HG03575 (cell line): ENCODE results near the gene IKBKE.

Experiments used
- ATAC-seq: cut with Tn5 transposase; IDR thresholded peaks from one replicate; pipeline ENCODE4 v1.9.1; 2021; ENCODE audit not compliant: unreplicated experiment, insufficient number of reproducible peaks, low FRiP score; ENCODE audit errors: extremely low read depth

IKBKE gene

DNA sequence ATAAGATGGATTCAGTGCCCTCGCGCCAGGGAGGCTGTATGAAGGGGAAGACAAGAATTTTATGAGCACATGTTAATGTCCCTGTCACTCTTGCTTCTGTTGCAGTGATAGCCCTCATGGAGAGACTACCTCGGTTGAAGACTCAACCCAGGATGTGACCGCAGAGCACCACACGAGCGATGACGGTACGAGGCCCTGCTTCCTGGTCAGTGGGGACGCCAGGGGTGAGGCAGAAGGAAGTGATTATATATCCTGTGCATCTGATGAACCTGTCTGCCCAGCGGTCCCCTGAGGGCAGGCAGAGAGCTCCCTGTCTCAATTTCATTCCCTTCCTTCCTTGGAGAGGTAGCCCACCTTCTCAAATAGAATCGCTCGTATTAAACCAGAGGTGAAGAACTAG lies 20.0 kb upstream of the IKBKE start:
- ATAC-seq: no peak

DNA sequence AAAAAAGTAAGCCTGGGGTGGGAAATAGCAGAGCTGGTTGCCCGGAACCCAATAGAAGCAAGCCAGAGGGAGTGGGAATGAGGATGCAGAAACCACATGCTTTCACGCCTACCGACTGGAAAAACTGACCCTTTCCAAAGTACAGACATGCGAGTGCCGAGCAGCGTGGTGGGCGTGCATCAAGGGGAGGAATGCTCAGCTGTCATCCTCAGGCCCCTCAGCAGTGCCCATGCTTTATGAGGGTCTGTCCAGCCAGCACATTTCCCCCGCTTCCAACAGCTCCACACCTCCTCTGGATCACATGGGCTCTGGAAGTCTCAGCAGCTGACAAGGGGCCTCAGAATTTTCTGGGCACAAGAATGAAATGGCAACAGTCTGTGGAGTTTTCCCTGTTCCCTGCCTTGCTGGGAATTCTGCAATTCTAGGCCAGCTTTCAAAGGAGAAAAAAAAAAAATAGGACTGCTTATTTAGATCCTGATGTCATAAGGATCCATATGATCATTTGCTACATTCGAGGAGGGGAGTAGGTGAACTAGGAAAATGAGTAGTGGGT lies 19.1 kb upstream of the IKBKE start:
- no peak for ATAC-seq

- no peak for ATAC-seq
Observed at GRCh38 chr1:206453111-206453510, 17.2 kb upstream of the IKBKE start.

GRCh38 chr1:206455289-206455665 lies 15.0 kb upstream of the IKBKE start:
- no peak for ATAC-seq

GRCh38 chr1:206455666-206456344 lies 14.5 kb upstream of the IKBKE start:
- no peak for ATAC-seq

DNA sequence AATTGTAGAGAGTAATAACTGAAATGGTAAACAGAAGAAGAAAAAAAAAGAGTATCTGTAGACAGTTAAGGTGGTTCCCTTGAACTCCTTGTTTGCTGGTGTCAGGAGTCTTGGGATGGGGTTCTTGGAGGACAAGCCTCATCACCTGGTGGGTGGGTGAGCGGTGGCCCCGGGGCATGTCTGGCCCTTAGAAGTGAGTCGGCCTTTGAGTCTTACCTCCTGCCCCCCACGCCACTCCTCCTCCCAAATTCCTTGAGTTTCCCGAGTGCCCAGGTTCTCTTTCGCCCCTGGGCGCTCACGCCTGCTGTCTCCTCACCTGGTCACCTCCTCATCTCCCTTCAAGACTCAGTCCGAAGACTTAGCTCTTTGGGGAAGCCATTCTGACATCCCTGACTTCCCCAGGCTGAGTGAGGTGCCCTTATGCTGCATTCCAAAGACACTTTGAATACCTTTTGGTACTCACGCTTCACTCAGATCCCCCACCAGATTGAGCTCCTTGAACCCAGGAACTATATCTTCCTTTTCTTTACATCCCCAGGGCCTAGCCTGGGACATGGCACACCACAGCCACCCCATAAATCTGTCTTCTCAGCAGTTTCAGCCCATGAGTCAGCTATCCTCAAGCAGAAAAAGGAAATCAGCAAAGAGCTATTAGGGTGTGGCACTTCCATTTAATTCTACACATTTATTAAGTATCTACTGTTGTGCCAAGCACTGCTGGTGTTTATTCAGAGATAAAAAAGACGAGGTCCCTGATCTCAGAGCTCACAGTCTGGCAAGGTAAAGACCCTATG lies 13.5 kb upstream of the IKBKE start:
- no peak for ATAC-seq

DNA sequence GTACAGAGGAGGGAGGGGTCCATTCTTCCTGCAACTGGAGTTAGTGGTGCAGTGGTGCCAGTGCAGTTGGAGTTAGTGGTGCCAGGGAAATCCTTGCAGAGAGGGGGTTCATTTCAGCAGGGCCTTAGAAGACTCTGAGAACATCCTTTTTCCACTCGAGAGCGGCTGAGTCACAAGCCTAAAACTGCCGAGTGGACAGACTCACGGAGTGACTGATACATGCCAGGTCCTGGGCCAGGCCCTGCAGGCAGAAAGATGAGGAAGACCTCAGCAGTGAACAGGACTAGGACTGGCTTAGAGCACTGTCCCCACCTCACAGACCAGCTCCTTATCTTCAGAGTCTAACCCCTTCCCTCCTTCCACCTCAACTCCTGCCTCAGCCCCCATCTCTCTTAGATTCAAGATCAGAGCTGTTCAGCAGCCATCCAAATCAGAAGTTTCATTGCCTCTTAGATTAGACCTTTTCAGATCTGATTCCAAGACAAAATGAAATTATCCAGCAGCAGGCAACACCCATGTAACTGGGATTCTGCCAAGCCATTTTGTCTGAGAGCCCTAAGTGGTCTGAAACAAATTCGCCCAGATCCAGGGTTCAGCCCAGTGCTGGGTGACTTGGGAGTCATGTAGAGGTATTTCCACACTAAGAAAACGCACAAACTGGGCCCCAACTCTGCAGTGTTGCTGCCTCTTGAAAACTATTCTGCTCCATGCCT lies 12.7 kb upstream of the IKBKE start:
- ATAC-seq: no peak

- ATAC-seq: no peak
Observed at GRCh38 chr1:206459703-206460102, 10.6 kb upstream of the IKBKE start.

DNA sequence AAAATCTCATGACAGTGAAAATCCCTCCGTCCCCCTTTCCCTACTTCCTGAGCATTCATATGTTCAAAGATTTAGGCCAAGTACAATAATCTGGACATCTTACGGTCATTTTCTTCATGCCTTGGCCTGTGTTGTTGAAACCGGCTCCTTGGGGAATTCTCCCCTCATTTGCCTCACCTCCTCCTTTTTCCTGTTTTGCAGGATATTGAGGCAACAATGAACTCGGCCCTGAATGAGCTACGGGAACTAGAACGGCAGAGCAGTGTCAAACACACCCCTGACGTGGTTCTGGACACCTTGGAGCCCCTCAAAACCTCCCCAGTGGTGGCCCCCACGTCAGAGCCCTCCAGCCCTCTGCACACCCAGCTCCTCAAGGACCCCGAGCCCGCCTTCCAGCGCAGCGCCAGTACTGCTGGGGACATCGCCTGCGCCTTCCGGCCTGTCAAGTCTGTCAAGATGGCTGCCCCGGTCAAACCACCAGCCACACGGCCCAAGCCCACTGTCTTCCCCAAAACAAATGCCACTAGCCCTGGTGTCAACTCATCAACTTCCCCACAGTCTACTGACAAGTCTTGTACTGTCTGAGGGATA lies 9.3 kb upstream of the IKBKE start:
- ATAC-seq: no peak

DNA sequence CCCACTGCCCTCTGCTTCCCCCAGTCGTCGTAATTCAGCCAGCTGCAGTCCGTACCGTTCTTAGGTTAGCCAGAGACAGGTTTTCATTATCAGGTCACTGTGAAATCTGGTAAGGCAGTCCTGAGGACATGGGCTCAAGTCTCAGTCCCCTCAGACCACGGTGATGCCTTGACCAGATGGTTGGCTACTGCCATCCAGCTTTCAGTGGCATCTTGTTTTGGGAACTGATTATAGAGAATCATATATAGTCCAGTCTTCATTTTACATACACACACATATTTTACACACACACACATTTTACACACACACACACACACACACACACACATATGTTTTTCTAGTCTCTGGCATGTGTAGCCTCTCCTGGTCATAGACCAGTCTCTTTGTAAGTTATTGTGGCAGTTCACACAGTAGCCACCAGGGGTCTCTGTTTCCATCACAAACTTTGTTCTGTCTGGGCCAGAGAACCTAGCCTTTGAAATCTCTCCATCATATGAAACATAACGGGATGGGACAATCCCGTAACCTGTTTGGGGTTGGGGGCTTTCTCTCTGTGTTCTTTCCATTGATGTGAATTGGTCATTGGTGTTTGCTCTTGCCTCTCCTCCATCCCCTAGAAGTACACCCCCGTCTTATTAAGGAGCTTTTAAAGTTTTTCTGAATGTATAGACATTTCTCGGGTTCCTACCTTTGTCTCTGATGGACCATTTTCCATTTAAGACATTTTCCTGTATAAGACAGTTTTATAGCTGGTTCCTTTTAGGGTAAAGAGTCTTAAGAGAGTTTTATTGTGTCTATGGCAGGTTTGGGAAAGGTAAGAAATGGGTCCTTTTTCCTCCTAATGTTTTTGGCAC lies 8.4 kb upstream of the IKBKE start:
- ATAC-seq: no peak

DNA sequence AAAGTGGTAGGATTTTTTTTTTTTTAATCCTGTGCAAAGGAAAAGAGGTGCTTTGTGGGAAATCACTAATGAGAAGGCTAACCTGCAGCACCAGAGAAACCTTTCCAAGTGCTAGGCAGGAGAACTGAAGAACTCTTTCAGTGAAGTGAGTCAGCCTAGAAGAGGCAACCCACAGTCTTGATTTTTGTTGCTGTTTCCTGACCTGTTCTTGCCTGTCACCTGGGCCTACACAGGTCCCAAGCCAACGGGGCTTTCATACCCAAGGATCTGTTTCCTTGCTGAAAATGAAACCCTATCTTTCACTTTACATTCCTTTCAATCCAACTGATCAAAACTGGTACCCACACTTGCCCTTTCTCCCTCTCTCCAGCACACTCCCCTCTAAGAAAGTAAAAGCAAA lies 7.1 kb upstream of the IKBKE start:
- ATAC-seq: no peak

- ATAC-seq: no peak
Observed at GRCh38 chr1:206463911-206464310, 6.4 kb upstream of the IKBKE start.

DNA sequence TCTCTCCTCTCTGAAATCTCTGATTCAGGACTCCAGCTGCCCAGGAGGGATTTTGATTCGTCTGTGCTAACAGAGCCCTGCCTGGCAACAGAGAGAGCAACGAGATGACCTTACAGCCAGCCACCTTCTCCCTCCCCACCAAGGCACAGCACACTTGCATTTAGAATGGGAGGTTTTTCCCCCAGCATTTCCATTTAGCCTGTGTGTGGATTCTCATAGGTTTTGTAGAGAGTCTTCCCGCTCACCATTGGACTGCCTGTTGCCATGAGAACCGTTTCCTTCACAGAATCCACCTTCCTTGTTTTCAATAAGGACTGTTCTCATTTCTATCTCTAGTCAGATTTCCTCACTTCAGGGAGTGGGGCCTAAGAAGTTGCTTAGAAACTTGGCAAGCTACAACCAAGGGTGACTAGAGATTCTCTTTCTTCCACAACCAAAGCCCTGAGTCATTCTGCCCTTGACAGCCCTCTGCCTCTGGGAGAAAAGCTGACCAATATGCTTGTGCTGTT lies 5.8 kb upstream of the IKBKE start:
- ATAC-seq: no peak

GRCh38 chr1:206465951-206466350 lies 4.3 kb upstream of the IKBKE start:
- ATAC-seq: no peak

- ATAC-seq: no peak
Observed at GRCh38 chr1:206466840-206467649, 3.2 kb upstream of the IKBKE start.

GRCh38 chr1:206467915-206468314 lies 2.4 kb upstream of the IKBKE start:
- no peak for ATAC-seq

DNA sequence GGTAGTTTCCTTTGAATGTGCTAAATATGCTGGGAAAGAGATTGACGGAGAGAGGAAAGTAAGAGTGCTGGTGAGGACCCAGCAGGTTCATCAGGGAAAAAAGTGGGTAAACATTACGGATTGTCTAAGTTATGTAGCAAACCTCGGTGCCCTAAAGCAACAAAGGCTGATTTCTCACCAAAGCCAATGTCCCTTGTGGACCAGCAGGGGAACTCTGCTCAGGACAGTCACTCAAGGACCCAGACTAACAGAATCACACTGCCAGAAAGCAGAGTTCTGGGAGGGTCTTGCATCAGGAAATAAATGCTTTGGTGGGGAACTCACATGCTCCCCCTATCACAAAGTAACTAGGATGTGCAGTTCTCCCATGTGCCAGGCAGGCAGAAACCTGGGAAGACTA lies 1.7 kb upstream of the IKBKE start:
- ATAC-seq: no peak
